NCI-H748 (cell line): ENCODE measurements around the gene FOXO6.

Experiments
- DNase-seq: peaks from one replicate; lab custom pipeline; 2025; ENCODE audit not compliant: unreplicated experiment; lab: John Stamatoyannopoulos, UW

FOXO6 gene

DNA sequence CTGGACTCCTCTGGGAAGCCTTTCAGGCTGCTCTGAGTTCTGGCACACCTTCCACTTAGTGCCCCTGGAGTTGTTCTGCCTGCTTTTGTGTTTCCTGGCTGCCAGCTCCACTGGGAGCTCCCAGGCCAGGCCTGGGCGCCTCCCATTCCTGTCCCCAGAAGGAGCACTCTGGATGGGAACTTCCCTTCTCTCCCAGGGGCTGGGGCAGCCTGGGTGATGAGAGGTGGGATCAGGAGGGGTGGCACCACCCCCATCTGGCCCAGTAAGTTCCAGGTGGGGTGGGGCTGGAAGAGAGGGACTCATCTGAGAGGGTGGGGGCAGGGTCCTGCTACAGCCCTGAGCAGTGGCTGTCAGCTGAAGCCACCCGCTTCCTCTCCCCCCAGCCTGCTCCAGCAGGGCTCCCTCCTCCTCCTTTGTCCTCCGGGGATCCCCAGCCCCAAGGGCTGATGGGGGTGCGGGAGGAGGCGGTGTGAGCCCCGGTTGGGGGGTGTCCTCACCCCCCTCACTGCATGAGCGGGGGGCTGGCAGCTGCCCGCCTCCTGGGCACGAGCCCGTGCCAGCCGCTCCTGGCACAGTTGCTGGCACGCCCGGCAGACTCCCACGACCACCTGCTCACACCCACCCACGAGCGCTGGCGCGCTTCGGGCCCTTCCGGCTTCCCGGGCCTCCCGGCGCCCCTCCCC is 4.7 kb downstream of the FOXO6 start:
- DNase-seq, result peak; percentile 97

DNA sequence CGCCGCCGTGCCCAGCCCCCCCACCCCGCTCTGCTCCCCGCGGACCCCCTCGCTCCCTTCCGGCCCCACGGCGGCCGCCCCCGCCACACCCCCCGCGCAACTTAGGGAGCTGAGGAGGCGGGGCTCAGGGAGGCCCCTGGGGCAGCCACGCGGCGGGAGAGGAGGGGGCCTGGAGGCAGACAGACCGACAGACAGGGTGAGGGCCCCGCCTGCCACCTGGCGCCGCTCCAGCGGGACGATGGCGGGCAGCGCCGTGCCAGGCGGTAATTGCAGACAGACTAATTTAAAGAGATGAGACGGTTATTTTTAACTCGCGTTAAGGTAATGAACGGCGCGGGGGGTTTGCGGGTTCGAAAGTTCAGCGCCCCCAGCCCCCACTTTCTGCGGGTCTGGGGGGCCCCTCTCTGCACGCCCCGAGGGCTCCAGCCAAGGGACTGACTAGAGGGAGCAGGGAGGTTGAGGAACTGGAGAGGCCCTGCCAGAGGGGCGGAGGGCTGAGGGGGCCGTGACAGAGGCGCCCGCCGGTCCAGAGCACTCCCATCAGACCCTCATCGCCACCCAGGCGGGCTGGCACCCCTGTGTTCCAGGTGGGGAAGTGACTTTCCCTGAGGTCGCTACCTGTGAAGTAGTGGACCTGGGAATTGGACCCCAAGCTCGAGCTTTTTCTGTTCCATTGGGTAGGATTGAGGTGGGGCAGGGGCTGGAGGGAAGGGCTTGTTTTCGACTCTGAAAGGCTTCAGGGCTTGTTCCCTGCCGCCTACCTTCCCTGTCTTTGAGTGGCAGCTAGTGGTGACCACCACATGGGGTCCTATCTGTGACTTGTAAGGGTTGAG is 5.4 kb downstream of the FOXO6 start:
- peak; percentile 98 for DNase-seq

DNA sequence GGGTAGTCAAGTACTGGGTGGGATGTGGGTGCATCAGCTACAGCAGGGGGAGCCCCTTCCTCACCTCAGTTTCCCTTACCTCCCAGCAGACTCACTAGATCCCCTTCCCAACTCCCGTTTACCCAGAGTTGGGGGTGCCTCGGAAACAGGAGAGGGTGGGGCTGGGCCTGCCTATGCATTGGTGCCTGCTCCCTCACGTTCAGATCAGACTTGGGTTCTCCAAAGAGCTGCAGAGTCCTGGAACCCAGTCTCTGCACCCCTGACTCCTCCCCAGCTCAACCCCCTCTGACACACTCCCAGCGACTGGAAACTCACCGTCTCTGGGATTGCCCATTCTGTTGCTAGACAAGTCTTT is 6.0 kb downstream of the FOXO6 start:
- DNase-seq, result no peak

DNA sequence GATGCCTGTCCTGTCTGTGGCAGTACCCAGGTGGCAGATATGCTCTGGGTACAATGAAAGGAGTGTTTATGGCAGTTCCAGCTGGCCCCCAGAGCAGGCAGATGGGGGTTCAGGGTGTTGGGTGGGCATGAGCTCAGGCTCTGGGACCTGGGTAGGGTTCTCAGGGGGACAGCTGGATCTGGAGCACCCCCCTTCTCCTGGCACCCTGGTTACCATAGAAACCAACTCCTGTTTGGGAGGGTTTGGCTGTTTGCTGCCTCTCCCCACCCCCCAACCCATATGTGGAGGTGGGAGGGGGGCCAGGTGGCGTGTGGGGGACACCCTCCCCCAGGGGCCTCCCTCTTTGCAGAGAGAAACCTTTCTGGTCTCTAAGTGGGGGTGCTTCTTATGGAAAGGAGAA is 7.1 kb downstream of the FOXO6 start:
- peak; percentile 72 for DNase-seq

DNA sequence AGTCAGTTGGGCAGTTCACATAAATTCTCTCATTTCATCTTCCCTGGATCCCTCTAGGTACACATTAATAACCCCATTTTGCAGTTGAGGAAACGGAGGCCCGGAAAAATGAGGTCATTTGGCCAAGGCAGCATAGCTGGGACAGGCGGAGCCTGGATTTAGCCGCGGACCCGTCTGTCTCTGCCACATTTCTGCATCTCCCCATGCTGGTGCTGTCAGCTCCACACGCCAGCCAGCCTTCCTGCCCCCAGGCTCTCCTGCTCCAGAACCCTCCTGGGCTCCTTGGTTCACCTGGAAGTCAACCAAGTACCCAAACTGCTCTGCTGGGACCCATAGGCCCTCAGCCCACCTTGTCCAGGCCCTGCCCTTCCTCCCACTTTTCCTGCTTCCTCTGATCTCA is 7.6 kb downstream of the FOXO6 start:
- DNase-seq, result no peak

GRCh38 chr1:41369531-41369930 is 8.3 kb downstream of the FOXO6 start:
- DNase-seq, result no peak

DNA sequence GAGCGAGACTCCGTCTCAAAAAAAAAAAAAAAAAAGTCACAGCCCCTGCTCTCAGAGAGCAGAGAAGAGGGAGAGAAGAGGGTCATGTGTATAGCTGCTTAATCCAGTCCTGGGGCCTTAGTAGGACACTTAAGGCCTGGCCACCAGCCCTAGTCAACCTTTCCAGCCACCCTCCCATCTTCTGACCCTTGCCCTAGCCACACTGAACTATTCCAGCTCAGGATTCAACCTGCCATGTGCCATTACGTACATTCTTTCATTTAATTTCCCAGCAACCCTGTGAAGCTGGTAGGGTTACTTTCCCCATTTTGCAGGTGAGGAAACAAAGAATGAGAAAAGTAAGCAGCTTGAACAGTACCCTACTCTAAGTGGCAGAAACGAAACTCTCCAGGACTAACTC is 9.0 kb downstream of the FOXO6 start:
- DNase-seq, result no peak

- DNase-seq, result no peak
These were observed 9.7 kb downstream of the FOXO6 start for GRCh38 chr1:41370756-41371420.

DNA sequence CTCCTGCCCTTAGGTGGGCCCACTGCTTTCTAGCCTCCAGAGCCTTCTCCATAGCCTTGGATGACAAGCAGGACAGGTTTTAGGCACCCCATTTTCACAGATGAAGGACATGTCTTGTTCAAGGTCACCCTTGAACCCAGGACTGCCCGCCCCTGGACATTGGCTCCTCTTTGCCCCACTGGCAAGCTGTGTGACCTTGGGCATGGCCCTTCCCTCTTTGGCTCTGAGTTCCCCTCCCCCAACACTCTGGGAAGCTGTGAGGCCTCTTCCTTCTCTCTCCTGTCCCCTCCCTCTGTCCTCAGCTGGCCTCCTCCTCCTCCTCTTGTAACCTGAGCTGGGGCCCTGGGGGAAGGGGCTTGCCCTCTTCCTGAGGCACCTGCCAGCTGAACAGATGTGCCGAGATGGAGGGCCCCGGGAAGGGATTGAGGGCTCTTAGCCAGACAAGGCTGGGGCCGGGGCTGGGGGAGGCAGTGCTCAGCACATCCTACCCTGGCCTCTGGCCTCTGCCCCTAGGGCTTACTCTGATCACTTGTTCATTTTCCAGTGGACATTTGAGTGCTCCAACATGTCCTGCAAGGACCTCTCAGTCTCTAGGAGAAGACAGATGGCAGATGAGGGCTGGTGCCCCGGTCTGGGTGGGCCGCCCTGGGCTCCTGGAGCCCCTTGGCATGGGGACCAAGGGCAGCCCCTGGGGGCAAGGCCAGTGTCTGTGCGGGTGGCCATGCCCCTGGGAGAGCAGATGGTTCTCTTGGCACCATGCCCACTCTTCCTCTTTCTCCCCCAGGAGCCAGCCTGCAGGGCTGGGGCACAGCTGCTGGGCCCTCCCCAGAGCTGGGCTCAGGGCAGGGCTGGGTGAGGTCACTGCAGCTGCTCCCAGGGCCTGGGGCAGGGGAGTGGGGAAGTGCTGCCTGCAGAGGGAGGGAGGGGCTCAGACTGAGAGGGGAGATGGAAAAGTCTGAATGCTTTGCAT is 10.7 kb downstream of the FOXO6 start:
- DNase-seq, result peak; percentile 100

GRCh38 chr1:41372600-41372993 is 11.4 kb downstream of the FOXO6 start:
- no peak for DNase-seq

DNA sequence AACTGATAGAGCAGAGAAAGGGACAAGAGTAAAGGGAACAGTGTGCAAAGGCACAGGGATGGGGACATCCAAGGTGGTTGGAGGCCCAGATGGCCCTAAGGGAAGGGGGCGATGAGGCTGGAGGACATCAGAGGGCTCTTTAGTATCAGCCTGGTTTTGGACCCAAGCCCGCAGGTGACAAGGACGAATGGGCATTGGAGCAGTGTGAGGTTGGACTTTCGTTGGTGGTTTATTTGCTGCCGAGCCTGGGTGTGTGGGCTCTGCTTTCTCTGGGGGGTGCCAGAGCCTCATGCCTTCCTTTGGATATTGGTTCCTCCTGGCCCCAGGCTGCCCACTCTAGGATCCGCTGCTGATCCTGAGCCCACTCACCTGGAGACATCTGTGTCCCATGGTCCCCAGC is 12.1 kb downstream of the FOXO6 start:
- DNase-seq, result no peak

DNA sequence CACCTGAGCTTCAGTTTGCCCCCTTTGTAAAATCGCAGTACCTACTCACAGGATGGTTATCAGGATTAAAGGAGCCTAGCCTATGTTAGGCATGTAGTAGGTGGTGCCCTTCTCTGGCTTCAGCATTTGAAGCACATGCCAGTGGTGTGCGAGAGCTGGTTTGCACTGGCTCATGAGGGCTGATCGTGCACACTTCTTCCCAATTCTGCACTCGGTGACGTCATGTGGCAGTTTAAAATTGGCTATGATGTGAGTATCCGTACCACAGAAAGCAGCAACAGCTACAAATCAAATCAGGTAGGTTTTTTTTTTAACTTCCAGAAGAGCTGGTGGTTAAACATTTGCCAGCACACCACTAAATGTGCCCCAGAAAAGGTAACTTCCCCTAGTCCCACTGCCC is 13.5 kb downstream of the FOXO6 start:
- DNase-seq, result no peak

DNA sequence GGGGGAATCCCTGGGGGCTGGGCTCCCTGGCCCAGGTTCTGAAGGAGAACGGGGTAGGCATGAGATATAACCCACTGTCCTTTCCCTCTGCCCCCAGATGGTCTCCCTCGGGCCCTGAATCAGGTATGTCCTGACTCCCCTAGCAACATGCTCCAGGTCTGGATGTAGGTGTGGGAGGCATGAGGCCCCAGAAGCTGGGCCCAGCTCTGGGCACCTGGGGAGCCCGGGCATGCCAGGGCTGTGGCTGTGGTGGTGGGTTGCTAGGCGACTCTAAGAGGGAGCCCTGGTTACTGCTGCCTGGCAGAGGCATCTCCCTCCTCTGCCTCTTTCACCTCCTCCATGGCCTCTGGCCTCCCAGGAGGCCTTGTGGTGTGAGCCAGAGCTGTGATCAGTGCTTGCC is 16.2 kb downstream of the FOXO6 start:
- peak; percentile 61 for DNase-seq

DNA sequence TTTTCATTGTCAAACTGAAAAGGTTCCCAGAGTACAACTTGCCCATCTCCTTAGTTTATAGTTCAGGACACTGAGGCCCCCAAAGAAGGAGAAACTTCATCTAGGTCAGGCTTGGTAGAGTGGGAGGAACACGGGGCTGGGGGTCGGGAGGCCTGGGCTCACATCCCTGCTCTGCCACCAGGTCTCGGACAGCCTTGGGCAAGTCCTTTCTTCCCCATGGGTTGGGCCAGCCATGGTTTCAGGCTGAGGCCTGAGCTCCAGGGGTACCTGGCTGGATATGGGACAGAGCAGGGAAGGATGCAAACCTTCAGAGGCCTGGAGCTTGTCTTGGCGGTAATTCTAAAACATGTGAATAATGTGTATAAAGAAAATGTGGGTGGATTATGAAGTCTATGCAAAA is 17.0 kb downstream of the FOXO6 start:
- DNase-seq, result no peak

DNA sequence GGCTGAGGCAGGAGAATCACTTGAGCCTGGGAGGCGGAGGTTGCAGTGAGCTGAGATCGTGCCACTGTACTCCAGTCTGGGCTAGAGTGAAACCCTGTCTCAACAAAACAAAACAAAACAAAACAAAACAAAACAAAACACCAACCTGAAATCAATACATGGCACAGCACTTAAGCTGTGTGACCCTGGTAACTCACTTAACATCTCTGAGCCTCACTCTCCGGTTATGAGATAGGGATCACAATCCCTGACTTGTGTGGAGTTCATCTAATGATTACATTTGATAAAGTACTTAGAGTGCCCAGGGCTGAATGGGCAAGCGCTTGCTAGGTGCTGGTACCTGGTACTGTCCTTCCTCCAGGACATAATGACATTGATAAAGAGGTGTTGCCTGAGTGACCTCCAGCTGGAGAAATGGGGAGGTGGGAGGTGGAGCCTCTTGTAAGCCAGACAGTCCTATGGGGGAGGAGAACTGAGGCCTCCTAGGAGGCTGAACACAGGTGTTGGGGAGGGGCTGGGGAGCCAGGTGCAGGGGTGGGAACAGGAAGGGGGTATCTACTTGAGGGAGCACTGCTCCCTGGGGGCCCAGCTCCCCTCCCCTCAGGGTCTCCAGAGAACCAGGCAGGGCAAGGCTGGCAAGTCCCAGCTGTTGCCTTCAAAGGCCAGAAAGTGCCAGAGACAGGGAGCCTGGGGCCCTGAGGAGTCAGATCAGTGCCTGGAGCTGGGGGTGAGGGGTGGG is 17.9 kb downstream of the FOXO6 start:
- peak; percentile 70 for DNase-seq

GRCh38 chr1:41379738-41380130 is 18.5 kb downstream of the FOXO6 start:
- DNase-seq, result no peak

DNA sequence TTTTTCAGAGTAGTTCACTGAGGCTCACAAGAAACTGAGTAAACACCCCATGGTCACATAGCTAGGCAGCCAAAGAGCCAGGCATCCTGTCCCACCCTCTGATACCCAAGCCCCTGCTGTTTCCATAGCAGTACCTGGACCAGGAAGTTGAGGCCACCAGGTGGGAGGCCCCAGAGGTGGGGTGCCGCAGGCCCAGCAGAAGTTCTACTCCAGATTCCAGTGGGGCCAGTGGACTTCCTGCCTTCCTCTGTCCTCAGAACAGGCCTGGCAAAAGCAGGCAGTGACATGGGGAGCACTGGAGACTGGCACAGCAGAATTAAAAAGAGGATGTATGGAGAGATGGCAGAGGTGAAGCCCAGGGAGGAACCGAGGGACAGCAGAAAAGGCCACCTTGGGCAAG is 19.0 kb downstream of the FOXO6 start:
- peak; percentile 77 for DNase-seq

DNA sequence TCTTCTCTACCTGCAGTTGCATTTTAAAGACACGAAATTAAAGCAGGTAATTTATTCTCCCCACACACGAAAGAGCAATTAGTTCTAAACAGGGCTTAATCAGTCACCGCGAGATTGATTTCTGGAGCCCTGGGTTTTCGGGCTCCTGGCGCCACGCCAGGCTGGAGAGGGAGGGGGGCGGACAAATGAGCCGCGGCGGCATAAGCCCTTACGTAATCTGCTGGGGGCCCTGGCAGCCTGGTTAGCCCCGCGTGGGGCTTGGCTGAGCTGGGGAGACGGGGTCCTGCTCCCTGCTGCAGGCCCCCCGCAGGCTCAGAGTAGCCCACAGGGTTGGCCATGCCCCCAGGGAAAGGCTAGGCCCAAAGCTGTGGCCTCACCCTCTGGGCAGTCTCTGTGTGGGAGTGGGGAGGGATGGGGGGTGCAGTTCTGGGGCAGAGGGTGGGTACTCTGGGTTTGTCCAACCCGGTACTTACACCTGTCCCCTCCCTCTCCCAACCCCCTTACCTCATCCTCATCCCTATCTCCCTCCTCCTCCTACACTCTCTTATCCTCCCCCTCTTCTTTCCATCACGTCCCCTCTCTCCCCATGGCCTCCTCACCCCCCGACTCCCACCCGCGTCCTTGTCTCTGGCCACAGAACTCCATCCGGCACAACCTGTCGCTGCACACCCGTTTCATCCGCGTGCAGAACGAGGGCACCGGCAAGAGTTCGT is 19.9 kb downstream of the FOXO6 start:
- peak; percentile 100 for DNase-seq

- peak; percentile 98 for DNase-seq
These were observed 20.7 kb downstream of the FOXO6 start for GRCh38 chr1:41381692-41382479.
